ENCODE results near the gene SGTA.

The SGTA gene

GRCh38 chr19:2754659-2755447, 28.2 kb downstream of the SGTA start:
- DNase-seq (ENCODE audit: low spot score): no peak

- no peak for DNase-seq (ENCODE audit: low spot score)
These were observed 31.6 kb downstream of the SGTA start for GRCh38 chr19:2751438-2751830.

GRCh38 chr19:2750808-2751437, 32.1 kb downstream of the SGTA start:
- peak; percentile 79 for DNase-seq (ENCODE audit: low spot score)

GRCh38 chr19:2747349-2747748, 35.7 kb downstream of the SGTA start:
- no peak for DNase-seq (ENCODE audit: low spot score)

- no peak for DNase-seq (ENCODE audit: low spot score)
These were observed 39.0 kb downstream of the SGTA start for GRCh38 chr19:2744113-2744512.

GRCh38 chr19:2743099-2743498, 40.0 kb downstream of the SGTA start:
- DNase-seq (ENCODE audit: low spot score): peak; percentile 80

GRCh38 chr19:2740314-2740656, 42.8 kb downstream of the SGTA start:
- no peak for DNase-seq (ENCODE audit: low spot score)

- DNase-seq (ENCODE audit: low spot score): peak; percentile 98
These were observed 43.3 kb downstream of the SGTA start, which contains the start of gene SLC39A3 for GRCh38 chr19:2739602-2740313. SLC39A3 (minus strand) TSS chr19:2740017; CDS start chr19:2737257, 2,760 bp downstream.

- no peak for DNase-seq (ENCODE audit: low spot score)
These were observed 46.4 kb downstream of the SGTA start for GRCh38 chr19:2736550-2737190.

GRCh38 chr19:2735374-2735773, 47.7 kb downstream of the SGTA start:
- DNase-seq (ENCODE audit: low spot score): no peak

GRCh38 chr19:2734589-2735288, 48.3 kb downstream of the SGTA start:
- DNase-seq (ENCODE audit: low spot score): no peak

- no peak for DNase-seq (ENCODE audit: low spot score)
These were observed 49.0 kb downstream of the SGTA start for GRCh38 chr19:2733930-2734588.

GRCh38 chr19:2732883-2733282, 50.2 kb downstream of the SGTA start:
- no peak for DNase-seq (ENCODE audit: low spot score)

- no peak for DNase-seq (ENCODE audit: low spot score)
These were observed 50.8 kb downstream of the SGTA start for GRCh38 chr19:2732157-2732725.

GRCh38 chr19:2731181-2731995, 51.7 kb downstream of the SGTA start:
- no peak for DNase-seq (ENCODE audit: low spot score)

GRCh38 chr19:2729943-2730818, 52.9 kb downstream of the SGTA start:
- DNase-seq (ENCODE audit: low spot score): no peak

- DNase-seq (ENCODE audit: low spot score): no peak
These were observed 54.2 kb downstream of the SGTA start for GRCh38 chr19:2728783-2729387.

GRCh38 chr19:2727640-2727944, 55.5 kb downstream of the SGTA start:
- no peak for DNase-seq (ENCODE audit: low spot score)

Data from putamen (tissue), 1 donor.